K562 (cell line): Measurements from ENCODE around the gene LSM4. TPM values are rescaled to one million over a fixed set of nuclear protein-coding genes. Genes with fewer than 3 reads are reported as not detected.

ENCODE experiments used
- ATF2 ChIP-seq: sonication (generic); formaldehyde crosslinking; IDR thresholded peaks from 2 replicates; pipeline ENCODE4 v1.8.1; 2022; ENCODE audit warnings: missing genetic modification reagents
- BCOR ChIP-seq: fragments of 450-650 bp; IDR thresholded peaks from 2 replicates; pipeline ENCODE4 v1.6.1; 2016
- CBFA2T3 ChIP-seq: fragments of 450-650 bp; IDR thresholded peaks from 2 replicates; pipeline ENCODE4 v1.6.1; 2017
- E2F8 ChIP-seq: fragments of 450-650 bp; IDR thresholded peaks from 2 replicates; pipeline ENCODE4 v1.7.1; 2018; ENCODE audit warnings: mild to moderate bottlenecking, low read depth; ENCODE audit not compliant: partially characterized antibody
- HDAC2 ChIP-seq: fragments of 450-650 bp; IDR thresholded peaks from 2 replicates; pipeline ENCODE4 v1.6.1; 2016; ENCODE audit warnings: mild to moderate bottlenecking
- JUND ChIP-seq, 2 experiments: IDR thresholded peaks; 2 replicates in 1 of 2; 3 replicates in 1 of 2; pipeline ENCODE4 v1.6.1; 2011; ENCODE audit warnings: borderline replicate concordance in 2 of 2, low read depth in 2 of 2, low read length in 2 of 2, improper control_type of control experiment in 1 of 2, missing biosample characterization in 1 of 2, missing genetic modification characterization in 1 of 2, missing genetic modification reagents in 1 of 2
- MAZ ChIP-seq, 2 experiments: fragments of 450-650 bp in 1 of 2; sonication (generic) in 1 of 2; formaldehyde crosslinking; IDR thresholded peaks in 1 of 2; conservative IDR thresholded peaks in 1 of 2; 2 replicates each; pipeline versions ENCODE4 v1.4.0 to v1.5.0; 2020; ENCODE audit warnings: mild to moderate bottlenecking in 1 of 2, missing genetic modification reagents in 1 of 2
- MTA3 ChIP-seq: fragments of 450-650 bp; formaldehyde crosslinking; IDR thresholded peaks from 2 replicates; pipeline ENCODE4 v1.6.1; 2017; ENCODE audit warnings: mild to moderate bottlenecking, borderline replicate concordance
- RBM25 ChIP-seq: fragments of 200-400 bp; formaldehyde crosslinking; IDR thresholded peaks from 2 replicates; pipeline ENCODE4 v1.6.1; 2018; ENCODE audit warnings: low read length, low read depth, moderate library complexity; ENCODE audit not compliant: severe bottlenecking
- SMARCA4 ChIP-seq: fragments of 450-650 bp; IDR thresholded peaks from 2 replicates; pipeline ENCODE4 v1.6.1; 2016
- SMARCE1 ChIP-seq: fragments of 450-650 bp; IDR thresholded peaks from 2 replicates; pipeline ENCODE4 v1.7.1; 2016; ENCODE audit warnings: mild to moderate bottlenecking
- TCF3 ChIP-seq: sonication (generic); formaldehyde crosslinking; IDR thresholded peaks from 2 replicates; pipeline ENCODE4 v1.4.0; 2020; ENCODE audit warnings: mild to moderate bottlenecking, missing genetic modification reagents
- XRCC5 ChIP-seq: fragments of 200-400 bp; formaldehyde crosslinking; IDR thresholded peaks from 2 replicates; pipeline ENCODE4 v1.6.1; 2017; ENCODE audit warnings: low read depth, mild to moderate bottlenecking, low read length
- YY1 ChIP-seq, 3 experiments: IDR thresholded peaks; 2 replicates each; pipeline ENCODE4 v1.6.1; 2011; ENCODE audit warnings: low read length in 2 of 3, mild to moderate bottlenecking in 2 of 3, moderate library complexity in 2 of 3, borderline replicate concordance in 1 of 3, control low read depth in 1 of 3, low read depth in 1 of 3; ENCODE audit not compliant: insufficient read depth in 3 of 3, insufficient replicate concordance in 2 of 3, control insufficient read depth in 1 of 3, insufficient read length in 1 of 3; ENCODE audit errors: extremely low read depth in 1 of 3
- ZFP91 ChIP-seq: sonication (generic); formaldehyde crosslinking; IDR thresholded peaks from 2 replicates; pipeline ENCODE4 v1.8.0; 2022; ENCODE audit warnings: mild to moderate bottlenecking, missing genetic modification reagents
- ZHX1 ChIP-seq: fragments of 150-350 bp; conservative IDR thresholded peaks from 2 replicates; pipeline ENCODE4 v1.6.1; 2014; ENCODE audit warnings: low read length
- ZSCAN32 ChIP-seq: fragments of 450-650 bp; formaldehyde crosslinking; IDR thresholded peaks from 2 replicates; pipeline ENCODE4 v1.4.0; 2020; ENCODE audit warnings: mild to moderate bottlenecking, moderate library complexity
- polyA plus RNA-seq, 8 experiments: library from polyadenylated mRNA; depleted of rRNA in 4 of 8; stranded (reverse) in 5 of 8; unstranded in 3 of 8; fragments of >200 nt; fragmentation: Nextera tagmentation in 2 of 8; fragmentation: Illumina TruSeq in 1 of 8; extraction: Ambion mirVana in 2 of 8; extraction: Trizol in 1 of 8; gene quantifications; 2 replicates each; pipeline versions ENCODE4 v1.2.1 to v1.2.3, GENCODE V29; 2011 to 2014; ENCODE audit warnings: inconsistent platforms in 1 of 8, missing spikeins in 1 of 8
- total RNA-seq, 7 experiments: library from RNA; depleted of rRNA in 6 of 7; stranded (reverse); fragments of >200 nt in 6 of 7; fragmentation: Illumina TruSeq in 2 of 7; extraction: Trizol in 2 of 7; gene quantifications; 2 replicates each; pipeline versions ENCODE4 v1.2.1 to v1.2.3, GENCODE V29; 2011 to 2021; ENCODE audit warnings: low replicate concordance in 1 of 7

The LSM4 gene
- total and polyA plus RNA-seq, 9 of the 15 experiments (the other 6 are each of a cell fraction or from before 2014, with no cell fraction given), result 11.9 to 763 (median 202) TPM

GRCh38 chr19:18300930-18301717 is 21.8 kb downstream of the LSM4 start (continued):
- TF ChIP-seq ATF2 (CRISPR knock-in tag) (0 out of 2 replicates have a peak, but pooled peaks have one; percentile 37), MAZ (CRISPR knock-in tag; conservative IDR thresholded peaks at IDR 0.05 in 1 of 2, IDR thresholded peaks at IDR 0.05 in 1 of 2) (peak; percentile 29 to 51; a peak in 1 of 4 replicates), ZFP91 (CRISPR knock-in tag) (no peak), ZHX1 (no peak), XRCC5 (0 out of 2 replicates have a peak, but pooled peaks have one; percentile 25), SMARCA4 (peak; percentile 67), CBFA2T3 (0 out of 2 replicates have a peak, but pooled peaks have one; percentile 10), ZSCAN32 (CRISPR knock-in tag) (no peak), TCF3 (CRISPR knock-in tag) (no peak), HDAC2 (0 out of 2 replicates have a peak, but pooled peaks have one; percentile 45), MTA3 (peak; percentile 28; the same call in 1 of the 2 replicates), SMARCE1 (peak; percentile 65; the same call in 1 of the 2 replicates), JUND (IDR thresholded peaks at IDR 0.05; ENCODE audit: borderline replicate concordance, low read depth, low read length) (peak; percentile 94), JUND (tag; IDR thresholded peaks at IDR 0.05; ENCODE audit: borderline replicate concordance, low read depth, low read length) (no peak), BCOR (peak; percentile 61; the same call in 1 of the 2 replicates), E2F8 (no peak), RBM25 (peak; percentile 36), YY1 (IDR thresholded peaks at IDR 0.05; ENCODE audit: borderline replicate concordance in 1 of 3, control insufficient read depth in 1 of 3, extremely low read depth in 1 of 3, insufficient read depth in 3 of 3, insufficient read length in 1 of 3, insufficient replicate concordance in 2 of 3, low read depth in 1 of 3, low read length in 2 of 3) (peak in 1 of 3 experiments; percentile 22)
